Articular chondrocyte of knee joint (primary cell): ENCODE results near the gene LAPTM5. TPM values are rescaled to one million over a fixed set of nuclear protein-coding genes. Genes with fewer than 3 reads are reported as not detected.

Experiments used
- small RNA-seq: library from RNA; depleted of rRNA; stranded (forward); fragments of <200 nt; gene quantifications from one replicate; pipeline ENCODE3, GENCODE V24; 2012
- total RNA-seq: library from RNA; depleted of rRNA; stranded (reverse); fragments of >200 nt; gene quantifications from 2 replicates; pipeline ENCODE4 v1.2.3, GENCODE V29; 2012

Gene LAPTM5, protein sequence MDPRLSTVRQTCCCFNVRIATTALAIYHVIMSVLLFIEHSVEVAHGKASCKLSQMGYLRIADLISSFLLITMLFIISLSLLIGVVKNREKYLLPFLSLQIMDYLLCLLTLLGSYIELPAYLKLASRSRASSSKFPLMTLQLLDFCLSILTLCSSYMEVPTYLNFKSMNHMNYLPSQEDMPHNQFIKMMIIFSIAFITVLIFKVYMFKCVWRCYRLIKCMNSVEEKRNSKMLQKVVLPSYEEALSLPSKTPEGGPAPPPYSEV
- 0.13 and 0.22 TPM in 2 replicates for total RNA-seq

GRCh38 chr1:30757352-30758120 is at the start of gene LAPTM5:
Gene LAPTM5 (minus strand): TSS chr1:30757774. CDS start chr1:30757745, 29 bp downstream.

DNA sequence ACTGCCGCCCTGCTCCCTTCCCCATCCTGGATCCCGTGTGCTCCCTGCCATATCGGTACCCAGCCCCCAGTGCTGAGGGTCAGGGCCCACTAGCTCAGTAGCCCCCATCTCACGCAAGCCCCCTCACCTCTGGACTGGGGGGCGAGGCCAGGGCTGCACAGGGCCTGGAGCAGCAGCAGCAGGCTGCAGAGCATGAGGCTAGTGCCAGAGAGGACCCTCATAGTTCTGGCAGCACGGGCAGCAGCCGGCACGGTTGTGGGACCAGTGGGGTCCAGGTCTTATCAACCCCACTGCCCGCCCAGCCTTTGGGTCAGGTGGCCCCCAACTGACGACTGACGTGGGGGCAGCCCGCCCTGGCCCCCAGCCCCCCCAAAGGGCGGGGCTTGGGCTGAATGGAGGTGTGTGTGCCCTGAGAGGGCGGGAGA is 34.2 kb downstream of the LAPTM5 start, which contains the start of gene MATN1:
MATN1 (minus strand) TSS at position 255 of the 425 bp plus-strand sequence; CDS start at position 221, 34 bp downstream.

Small RNA genes lying within 50 kb of the gene (small RNA-seq; reads per million reads assigned to genes)
- not detected for gene MIR4420

Other genes with a start within 250 kb of the LAPTM5 start
- 0.11 TPM in 1 of 2 replicates, not detected in the other for gene MATN1, start 34.2 kb downstream of the LAPTM5 start, total RNA-seq
- gene SDC3, start 151.0 kb upstream of the LAPTM5 start, total RNA-seq, result 23.7 and 32.8 TPM in 2 replicates